GM10847 (cell line): ENCODE results near the gene PEX12.

Experiments
- POLR2A ChIP-seq: IDR thresholded peaks from 2 replicates; pipeline ENCODE4 v1.6.1; 2011; ENCODE audit not compliant: insufficient read length; ENCODE audit errors: extremely low read depth

PEX12 gene

GRCh38 chr17:35553310-35553709 is 25.1 kb downstream of the PEX12 start:
- no peak for TF ChIP-seq POLR2A

- no peak for TF ChIP-seq POLR2A
Measured at GRCh38 chr17:35548978-35549377, 29.4 kb downstream of the PEX12 start.

GRCh38 chr17:35548208-35548810 is 30.1 kb downstream of the PEX12 start:
- TF ChIP-seq POLR2A = no peak

- no peak for TF ChIP-seq POLR2A
Measured at GRCh38 chr17:35546487-35546886, 31.9 kb downstream of the PEX12 start.

DNA sequence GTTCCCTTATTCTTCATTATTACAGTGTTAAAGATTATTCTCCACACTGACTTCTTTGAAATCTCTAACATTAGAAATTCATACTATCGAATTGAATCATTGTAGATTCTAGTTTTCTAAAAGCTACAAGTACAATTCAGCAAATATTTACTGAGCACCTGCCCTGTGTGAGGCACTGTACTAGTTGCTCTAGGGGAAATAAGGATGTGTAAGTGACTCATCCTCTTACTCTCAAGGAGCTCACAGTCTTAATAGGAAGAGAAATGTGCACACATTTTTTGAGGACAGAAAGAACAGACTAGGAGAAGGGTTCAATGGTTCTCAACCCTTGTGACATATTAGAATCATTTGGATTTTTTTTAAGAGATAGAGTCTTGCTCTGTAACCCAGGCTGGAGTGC is 33.2 kb downstream of the PEX12 start:
- TF ChIP-seq POLR2A = no peak

- no peak for TF ChIP-seq POLR2A
Measured at GRCh38 chr17:35543856-35544255, 34.5 kb downstream of the PEX12 start.

DNA sequence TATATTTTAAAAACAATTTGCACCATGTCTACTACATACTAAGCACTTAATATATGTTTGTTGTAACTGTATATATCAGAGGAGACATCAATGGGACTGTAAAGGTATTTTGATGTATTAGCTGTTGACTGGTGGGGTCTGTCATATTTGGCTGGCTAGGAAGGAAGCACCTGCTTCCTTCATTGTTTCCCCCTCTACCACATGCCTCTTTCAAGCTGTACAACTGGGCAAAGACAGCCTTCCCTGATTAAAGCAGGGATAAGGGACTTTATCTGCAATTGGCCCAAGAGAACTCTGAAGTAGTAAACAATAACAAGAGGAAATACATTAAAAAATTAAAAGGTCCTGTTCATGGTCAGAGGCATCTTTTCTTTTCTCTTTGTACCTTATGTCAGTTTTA is 35.4 kb downstream of the PEX12 start:
- no peak for TF ChIP-seq POLR2A

DNA sequence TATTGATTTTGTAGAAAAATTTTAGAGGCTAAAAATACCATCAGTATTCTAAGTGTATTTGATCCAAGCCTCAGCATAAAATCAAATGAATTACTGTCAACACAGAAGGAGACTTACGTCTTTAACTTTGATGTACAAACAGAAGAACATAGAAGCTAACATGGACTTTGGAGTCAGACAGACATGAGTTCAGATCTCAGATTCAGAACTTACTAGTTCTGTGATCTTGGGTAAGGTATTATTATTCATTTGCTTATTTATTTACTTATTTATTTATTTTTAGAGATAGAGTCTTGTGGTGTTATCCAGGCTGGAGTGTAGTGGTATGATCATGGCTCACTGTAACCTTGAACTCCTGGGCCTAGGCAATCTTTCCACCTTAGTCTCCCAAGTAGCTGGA is 36.9 kb downstream of the PEX12 start:
- no peak for TF ChIP-seq POLR2A

- TF ChIP-seq POLR2A = no peak
Measured at GRCh38 chr17:35540589-35541404, 37.6 kb downstream of the PEX12 start.

GRCh38 chr17:35539659-35540026 is 38.7 kb downstream of the PEX12 start:
- TF ChIP-seq POLR2A = no peak

GRCh38 chr17:35537601-35538141 is 40.7 kb downstream of the PEX12 start, which contains the start of gene SLFN12L:
Gene SLFN12L, minus strand, starts transcription at chr17:35537678. Its CDS starts 15,314 bp downstream, at chr17:35522364.
- no peak for TF ChIP-seq POLR2A

- no peak for TF ChIP-seq POLR2A
Measured at GRCh38 chr17:35536664-35537171, 41.7 kb downstream of the PEX12 start.

DNA sequence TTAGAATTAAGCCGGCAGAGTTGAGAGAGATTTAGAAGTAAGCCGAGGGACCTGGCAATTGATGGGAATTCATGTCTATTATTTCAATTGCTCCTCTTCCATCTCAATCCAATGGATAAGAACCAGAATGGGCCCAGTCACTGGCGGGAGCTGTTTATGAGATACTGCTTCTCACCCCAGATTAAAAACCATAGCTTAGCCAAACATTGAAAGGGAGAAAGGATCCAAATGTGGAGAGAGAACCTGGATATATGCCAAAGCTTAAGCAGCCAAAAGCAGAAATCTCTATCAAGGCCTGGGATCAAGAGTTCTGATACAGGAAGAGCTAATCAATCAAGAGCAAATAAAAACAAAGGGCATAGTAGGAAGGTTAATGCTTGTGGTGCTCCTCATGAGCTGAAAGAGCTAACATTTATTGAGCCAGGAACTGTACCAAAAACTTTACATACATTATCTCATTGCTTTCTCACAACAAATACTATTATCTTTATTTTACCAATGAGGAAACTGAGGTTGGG is 43.7 kb downstream of the PEX12 start:
- no peak for TF ChIP-seq POLR2A

- no peak for TF ChIP-seq POLR2A
Measured at GRCh38 chr17:35531160-35531559, 47.2 kb downstream of the PEX12 start.

DNA sequence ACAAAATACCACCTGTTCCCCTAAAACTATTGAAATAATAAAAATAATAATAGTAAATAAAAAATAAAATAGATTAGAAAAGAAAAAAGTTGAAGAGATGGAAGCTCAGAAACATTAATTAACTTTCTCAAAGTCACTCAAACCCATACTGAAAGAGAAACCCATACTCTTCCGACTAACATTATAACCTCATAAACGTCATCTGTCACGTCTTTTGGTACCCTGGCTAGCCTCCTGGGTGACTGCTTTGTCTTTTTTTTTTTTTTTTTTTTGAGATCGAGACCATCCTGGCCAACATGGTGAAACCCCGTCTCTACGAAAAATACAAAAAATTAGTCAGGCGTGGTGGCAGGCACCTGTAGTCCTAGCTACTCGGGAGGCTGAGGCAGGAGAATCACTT is 48.5 kb downstream of the PEX12 start:
- TF ChIP-seq POLR2A = no peak
